Measurements from ENCODE around the gene NTRK3.

Gene NTRK3

DNA sequence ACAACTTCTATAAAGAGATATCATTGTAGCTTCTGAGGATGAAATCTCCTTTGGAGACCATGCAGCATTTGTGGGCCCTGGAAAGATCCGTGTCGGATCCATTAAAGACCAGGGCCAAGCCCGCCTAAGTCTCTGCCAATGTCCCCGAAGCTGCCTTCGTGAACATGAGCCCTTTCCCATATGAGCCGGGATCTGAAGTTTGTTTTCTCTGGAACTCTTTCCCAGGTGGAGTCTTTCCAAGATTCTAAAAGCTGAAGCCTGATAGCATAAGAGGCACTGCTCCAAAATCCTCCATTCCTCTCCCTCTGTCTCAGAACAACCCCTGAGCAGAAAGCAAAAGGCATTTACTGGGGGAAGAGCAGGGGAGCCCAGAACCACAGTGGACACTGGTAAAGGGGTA, 274.6 kb downstream of the NTRK3 start:
- DNase-seq (ENCODE audit: low read depth), result no peak

DNA sequence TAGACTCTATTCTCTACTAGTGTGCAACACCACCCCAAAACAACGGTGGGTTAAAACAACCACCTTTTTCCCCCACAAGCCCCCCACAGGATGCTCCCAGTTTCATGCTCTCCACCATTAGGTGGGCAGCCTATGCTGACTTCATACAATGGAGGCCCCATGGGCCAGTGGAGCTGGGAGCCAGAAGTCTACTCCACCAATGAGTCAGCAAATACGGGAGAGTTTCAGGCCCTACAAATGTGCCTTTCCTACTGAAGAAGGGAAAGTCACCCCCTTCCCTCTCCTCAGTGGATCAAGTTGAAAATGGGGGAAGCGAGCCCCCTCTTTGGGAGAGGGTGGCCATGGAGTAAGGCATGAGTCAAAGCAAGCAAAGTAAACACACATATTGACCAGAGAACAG, 278.6 kb downstream of the NTRK3 start:
- no peak for DNase-seq (ENCODE audit: low read depth)

DNA sequence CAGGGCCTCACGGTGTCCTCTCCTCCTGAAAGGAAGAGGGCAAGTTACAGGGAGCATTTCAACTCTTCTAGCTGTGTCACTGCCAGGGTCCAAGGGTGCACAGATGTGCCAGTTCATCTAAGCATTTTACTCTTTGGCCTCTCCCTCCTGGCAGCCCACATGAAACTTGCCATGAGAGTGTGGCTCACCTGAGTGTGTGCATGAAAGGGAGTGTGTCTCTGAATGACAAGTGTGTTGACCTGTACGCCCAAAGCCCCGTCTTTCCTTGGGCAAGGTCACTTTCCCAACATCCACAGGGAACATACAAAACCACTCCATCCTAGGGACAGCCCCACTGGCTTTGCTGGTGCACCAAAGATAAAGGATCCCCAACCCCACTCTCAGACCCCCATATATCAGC, 280.0 kb downstream of the NTRK3 start:
- no peak for DNase-seq (ENCODE audit: low read depth)

DNA sequence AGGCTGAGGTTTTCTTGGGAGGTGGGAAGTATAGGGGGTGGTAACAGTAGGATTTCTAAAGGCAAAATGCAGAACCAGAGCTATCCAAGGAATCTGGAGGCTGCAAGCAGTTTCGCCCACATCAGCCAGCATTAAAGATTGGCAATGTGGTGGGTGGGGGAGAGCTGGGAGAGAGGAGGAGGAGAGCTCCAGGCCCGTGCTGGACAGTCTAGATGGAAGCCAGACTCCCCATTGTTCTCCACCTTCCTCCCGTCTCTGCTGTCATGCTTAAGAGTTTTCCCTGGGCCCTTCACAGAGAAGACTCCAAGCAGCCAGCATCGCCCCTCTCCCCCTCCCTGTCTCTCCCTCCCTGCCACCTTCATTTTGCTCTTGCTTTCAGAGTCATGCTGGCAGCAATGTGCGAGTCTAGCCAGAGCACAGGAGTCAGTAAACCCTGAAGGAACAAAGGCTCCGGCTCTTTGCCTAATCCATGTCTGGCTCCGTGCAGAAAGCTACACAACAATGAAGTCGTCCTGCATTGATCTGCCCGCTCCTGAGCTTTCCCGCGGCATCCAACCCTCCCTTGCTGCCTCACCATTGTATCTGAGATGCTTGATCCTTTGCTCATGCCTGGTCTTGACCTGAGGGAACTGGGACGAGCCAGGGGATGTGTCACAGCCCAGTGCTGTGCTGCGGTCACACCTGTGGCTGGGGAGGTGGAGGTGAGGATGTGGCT, 282.9 kb downstream of the NTRK3 start:
- no peak for DNase-seq (ENCODE audit: low read depth)

DNA sequence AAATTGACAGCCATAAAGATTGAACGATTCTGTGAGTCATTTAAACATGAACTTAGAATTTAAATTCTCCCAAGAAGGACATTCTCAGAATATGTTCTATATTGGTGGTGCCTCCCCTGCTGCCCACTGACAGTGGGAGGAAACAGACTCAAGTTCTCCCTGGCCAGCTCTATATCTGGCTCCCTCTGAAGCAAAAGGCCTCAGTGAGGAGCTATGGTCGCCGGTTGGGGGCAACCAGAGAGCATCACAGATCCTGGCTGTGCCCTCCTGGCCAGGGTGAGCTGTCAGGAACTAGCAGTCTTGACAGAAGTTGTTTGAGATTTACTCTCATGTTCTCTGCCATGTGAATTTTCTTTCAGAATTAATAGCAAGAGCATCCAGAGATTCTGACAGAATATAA, 285.5 kb downstream of the NTRK3 start:
- no peak for DNase-seq (ENCODE audit: low read depth)

DNA sequence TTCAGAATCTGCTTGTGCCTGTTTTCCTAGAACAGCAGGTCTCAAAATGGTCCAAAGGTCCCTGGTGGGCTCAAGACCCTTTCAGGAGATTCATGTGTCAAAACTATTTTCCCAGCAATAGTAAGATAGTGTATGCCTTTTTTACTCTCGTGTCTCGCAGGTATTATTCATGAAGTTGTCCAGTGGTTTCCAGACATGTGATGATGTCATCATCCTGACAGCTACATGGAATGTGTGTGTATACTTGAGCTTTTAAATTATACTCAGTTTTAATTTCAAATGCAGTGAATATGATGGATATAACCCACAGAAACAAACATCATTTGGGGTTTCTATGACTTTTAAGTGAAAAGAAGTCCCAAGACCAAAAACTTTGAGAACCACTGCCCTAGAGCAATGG, 288.6 kb downstream of the NTRK3 start:
- DNase-seq (ENCODE audit: low read depth), result no peak

DNA sequence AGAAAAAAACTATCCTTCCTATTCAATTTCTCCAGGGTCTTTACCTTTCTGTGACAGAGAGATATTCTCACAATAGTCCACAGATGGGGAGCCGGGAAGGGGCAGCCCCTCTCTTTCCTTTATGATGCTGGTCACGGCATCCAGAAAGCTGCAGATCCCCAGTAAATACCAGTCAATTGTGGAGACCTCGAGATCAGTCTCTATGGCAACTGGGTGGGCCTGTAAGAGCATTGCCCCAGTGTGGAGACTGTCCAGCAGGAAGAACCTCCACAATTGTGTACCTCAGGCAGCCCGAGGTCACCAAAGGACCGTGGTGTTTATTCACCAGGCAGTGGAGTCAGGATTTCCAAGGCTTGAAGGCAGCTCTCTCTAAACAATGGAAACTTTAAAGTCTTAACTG, 291.2 kb downstream of the NTRK3 start:
- no peak for DNase-seq (ENCODE audit: low read depth)

DNA sequence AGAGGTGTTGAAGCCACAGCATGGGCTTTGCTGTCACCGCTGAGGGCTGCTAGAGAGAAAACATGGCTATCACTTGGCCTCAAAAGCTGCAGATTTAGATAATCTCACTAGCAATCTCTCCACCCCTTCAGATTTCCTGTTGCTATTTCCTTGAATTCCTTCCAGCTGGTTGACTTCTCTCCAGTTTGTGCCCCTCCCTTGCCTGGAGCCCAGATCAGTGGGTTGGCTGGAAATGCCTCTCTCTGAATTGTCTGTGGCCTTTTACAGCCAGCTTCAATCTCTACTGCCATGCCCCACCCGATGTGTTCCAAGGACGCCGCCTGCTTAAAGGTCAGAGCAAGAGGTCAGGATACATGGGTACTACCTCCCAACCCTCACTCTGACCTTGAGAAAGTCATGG, 294.1 kb downstream of the NTRK3 start:
- DNase-seq (ENCODE audit: low read depth), result no peak

DNA sequence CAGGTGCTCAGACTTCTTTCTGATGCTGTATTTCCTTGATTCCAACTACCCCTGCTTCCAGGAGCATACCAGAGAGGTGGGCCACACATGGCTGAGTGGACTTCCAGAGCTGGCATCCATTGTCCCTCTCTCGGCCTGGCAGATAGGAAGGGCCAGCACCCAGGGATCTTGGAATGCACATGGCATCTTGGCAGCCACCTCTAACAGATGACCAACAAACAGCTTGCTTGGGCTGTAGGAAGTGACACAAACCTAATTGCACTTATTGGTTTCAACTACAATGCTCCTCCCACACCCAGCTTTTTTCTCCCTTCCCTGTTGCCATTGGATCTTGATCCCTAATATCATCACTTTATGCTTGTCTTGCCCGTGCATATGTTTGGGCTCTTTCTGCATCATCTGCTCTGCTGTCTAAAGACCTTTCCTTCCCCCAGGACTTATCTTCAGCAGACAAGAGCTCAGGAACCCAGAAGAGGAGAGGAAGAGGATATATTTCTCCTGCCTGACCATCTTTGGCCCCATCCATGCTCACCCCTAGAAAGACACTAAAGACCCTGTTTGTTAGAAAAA, 294.6 kb downstream of the NTRK3 start:
- no peak for DNase-seq (ENCODE audit: low read depth)

DNA sequence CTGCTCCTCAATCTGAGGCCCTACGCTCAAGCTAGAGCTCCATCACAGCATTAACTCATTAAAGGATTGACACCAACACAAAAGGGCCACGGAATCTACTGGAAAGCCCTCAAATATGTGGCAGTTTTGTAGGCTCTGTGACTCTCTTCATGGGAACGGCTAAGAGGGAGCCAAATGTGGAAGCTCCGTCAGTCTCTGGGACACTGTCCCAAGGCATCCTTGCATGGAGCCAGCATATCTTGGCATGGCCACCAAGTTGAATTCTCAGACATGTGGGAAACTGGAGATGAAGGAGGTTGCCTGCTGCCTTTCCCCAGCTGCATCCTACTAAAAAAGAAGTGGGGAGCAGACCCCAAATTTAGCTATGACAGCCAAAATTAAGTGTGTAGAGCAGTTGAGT, 296.9 kb downstream of the NTRK3 start:
- DNase-seq (ENCODE audit: low read depth), result no peak

DNA sequence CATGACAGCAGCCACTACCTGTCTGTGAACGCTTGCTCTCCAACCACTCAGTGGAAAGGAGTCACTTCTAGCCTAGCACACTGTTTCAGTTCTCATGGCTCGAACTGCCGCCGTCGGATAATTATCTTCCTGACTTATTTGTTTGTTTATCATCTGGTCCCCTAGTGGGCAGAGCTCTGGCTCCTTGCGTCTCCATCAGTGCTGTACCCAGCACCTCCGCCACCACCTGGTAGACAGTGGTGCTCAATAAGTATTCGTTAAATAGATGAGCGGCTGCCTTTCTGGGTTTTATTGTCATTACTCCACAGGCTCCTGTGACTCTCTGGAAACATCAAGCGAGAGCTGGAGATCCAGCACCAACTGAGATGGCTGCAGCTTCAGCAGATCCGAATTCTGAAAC, 297.5 kb downstream of the NTRK3 start:
- DNase-seq (ENCODE audit: low read depth), result no peak

DNA sequence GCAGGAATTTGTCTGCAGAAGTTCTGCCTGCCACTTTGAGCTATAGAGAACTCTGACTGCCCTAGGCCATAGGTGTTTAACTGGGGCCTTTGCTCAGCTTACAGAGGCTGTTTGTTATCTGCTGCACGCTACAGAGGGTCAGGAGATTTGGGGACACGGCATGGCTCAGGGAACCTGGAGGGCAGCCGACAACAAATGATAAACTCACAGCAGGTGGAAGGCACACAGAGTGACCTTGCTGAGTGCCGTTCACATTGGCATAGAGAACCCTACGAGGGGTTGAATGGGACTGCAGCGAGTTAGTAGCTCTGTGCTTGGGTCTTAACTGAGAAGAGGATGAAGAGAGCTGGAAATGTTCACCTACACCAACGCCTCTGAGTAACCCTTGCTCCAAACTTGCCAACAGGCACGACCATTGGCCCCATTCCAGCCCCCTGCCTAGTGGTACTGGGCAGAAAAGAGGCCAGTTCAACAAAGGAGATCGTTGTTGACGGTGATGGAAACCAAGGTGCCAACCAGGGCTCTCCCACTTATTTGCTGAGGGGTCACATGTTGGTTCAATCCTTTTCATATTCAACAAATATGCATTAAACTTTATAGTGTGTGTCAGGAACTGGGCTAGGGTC, 301.1 kb downstream of the NTRK3 start:
- DNase-seq (ENCODE audit: low read depth), result no peak

DNA sequence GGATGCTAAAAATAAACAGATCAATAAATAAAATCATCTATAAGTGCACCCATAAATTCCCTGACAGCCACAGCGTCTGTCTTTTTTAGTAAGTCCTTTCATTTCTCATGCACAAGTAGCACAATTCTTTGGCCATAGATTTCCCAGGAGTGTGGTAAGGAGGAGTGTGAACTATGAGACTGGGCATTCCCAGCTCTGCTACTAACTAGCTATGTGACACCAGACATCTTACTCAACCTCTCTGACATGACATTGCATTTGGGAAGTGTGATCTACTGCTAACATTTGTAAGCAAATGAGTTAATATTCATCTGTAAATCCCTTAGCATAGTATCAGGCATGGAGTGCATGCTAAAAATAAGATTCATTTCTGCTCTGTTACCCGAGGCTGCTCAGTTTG, 301.7 kb downstream of the NTRK3 start:
- no peak for DNase-seq (ENCODE audit: low read depth)

DNA sequence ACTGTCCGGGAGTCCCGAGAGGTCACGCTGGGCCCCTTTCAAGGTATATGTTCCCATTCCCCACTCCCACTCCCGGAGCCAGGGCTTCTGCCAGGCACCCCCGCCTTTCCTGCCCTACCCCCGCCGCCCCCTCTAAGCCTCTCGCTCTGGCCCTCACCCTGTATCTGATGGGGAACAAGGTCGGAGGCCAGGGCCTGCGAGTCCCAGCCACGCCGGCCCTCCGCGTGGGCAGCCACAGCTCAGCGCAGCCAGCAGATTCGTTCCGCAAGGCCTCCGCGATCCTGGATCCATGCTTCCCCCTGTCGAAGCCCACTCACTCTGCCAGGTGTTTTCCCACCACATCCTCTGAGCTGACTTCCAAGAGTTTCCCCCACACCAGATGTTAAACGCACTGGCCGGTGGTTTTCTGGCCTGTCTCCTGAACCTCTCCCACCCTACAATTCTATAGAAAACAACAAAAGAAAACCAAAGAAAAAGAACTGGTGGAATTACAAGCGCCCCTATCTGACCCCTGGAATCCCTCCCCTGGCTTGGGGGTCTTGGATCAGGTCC, 303.7 kb downstream of the NTRK3 start:
- DNase-seq (ENCODE audit: low read depth), result no peak

DNA sequence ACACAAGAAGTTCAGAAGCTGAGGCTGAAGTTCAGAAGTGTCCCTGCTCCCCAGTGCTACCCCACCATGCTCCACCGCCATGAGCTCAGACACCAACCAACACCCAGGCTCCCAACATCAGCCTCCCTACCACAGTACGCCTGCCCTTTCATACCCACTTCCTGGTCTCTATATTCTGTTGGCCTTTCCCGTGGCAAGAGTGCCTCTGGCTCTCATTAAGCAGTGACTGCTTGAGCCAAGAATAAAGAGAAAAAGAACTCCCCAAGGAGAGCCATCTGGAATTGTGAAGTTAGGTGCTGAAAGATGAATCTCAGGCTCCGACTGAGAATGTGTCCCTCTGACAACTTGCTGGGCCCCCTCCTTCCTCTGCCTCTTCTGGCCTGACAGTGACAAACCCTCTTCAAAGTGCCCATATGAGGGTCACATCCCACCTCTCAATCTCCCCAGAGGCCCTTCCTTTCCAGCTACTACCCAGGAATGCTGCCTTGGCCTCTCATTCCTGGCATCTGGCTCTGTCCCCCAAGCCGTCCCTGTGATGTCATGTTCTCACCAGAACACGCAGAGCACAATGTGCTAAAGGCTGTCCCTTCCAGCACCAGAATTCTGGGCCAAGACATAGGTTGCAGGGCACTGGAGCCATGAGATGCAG, 306.8 kb downstream of the NTRK3 start:
- DNase-seq (ENCODE audit: low read depth), result no peak

DNA sequence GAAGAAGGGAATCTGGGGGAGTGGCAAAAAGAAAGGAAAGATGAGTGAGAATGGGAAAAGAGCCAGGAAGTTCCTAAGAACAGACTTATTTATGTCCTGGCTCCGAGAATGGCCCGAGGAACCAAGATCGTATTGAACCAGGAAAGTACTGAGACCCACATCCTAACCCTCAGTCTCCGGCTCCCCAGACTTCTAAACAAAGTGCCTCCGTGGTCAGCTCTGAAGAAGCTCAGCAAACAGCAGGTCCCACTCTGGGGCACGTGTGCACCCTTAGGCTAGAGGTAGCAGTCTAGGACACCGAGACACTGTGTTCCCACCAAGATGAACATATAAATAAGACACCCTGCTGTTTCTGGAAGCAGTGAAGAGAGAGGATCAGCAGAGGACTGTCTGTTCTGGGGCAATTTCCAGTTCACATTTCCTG, 307.4 kb downstream of the NTRK3 start:
- DNase-seq (ENCODE audit: low read depth), result no peak

DNA sequence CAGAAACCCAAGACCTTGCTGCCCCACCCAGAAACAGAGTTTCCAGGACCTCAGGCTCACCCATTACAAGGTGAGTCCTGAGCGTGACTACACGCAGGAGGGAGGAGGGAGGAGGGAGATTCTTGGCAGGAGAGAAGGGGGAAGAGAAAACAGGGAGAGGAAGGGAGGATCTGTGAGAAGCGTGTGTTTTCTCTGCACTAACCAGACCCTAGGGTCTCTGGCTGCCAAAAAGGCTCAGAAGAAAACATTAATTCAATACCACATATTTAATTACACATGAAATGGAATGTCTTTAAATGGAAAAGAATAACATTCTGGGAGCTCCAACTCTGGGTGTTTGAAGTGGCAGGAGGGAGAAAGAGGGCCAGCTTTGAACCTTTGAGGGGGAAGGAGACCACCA, 309.0 kb downstream of the NTRK3 start:
- no peak for DNase-seq (ENCODE audit: low read depth)

DNA sequence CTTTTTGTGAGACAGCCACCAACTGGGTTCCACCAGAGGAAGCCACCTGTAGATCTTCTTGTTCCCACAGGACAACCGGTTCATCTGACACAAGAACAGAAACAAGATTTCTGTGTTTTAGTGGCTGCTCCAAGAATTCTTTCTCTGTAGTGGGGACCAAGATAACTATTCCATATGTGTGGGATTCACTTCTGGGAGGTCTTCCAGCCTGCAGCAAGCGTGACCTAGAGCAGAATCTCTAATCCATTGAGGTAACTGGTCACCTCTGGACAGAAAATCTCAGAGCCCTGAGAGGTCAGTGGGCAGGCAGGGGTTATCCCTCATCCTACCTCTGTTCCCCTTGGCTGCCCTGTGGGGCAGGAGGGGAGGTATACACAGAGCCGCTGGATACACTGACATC, 311.3 kb downstream of the NTRK3 start:
- DNase-seq (ENCODE audit: low read depth), result no peak

DNA sequence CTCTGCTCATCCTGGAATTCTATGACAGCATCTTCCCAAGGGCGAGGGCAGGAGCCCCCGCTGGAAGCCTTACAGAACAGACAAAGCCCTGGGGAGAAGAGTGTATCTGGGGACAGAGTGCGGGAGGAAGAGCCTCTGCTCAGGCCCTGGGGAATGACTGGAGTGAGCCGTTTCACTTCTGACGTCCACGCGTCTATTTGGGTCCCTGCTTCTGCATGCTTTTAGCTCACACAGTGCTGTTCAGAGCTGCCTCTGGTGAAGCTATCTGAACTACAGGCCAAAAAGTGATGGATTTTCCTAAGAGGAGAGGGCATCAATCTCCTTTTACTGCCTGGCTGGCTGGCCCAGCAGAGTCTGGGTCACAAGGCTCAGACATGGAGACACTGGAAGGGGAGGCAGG, 311.8 kb downstream of the NTRK3 start:
- no peak for DNase-seq (ENCODE audit: low read depth)

DNA sequence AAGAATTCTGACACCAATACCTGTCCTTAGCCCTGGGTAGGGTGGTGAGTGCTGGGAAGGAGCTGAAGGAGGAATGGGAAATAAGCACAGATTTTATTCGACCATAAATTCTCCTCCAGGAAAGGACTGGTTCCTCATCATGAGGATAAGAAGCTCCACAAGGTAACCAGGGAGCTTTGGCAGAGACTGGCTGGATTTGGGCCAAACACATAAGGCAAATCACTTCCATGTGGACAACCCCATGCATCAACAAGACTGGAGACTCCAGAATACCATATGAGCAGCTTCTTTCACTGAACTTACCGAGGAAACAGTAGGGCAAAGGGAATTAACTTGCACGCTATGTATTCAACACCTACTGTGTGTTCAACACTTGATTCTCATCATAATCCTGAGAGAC, 312.5 kb downstream of the NTRK3 start:
- no peak for DNase-seq (ENCODE audit: low read depth)

DNA sequence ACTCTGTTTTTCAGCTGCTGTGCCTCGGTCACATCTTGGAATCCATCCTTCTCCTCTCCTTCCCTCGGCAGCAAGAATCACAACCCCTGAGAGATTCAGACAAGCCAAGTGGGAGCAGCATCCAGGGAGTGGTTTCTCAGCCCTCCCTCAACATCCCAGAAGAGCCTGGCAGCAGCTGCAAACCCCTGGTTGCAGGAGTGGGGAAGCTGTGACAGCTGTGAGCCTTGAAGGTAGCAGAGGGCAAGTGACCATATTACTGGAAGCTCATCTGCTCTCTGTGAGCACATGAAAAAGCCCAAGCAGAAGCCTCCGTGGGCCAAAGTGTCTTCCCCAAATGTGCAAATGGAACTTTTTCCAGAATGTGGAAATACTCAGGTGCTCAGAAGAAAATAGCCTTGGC, 312.9 kb downstream of the NTRK3 start:
- no peak for DNase-seq (ENCODE audit: low read depth)

DNA sequence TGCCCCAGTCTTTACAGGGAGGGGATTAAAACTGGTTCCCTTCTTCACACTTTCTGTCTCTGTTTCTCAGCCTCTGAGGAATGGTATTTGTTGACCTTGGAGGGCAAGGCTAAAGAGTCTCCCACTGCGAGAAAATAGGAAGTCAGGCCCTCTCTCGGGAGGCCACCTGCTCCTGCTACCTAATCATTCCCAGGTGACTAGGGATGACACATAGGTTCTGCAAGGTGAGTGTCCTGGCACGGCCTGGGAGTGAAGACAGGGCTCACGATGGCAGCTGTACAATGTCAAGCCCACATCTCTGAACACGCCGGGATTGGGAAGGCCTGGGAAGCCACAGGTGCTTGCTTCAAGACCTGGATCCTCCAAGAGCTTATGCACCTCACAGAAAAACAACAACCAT, 314.2 kb downstream of the NTRK3 start:
- DNase-seq (ENCODE audit: low read depth), result no peak

DNA sequence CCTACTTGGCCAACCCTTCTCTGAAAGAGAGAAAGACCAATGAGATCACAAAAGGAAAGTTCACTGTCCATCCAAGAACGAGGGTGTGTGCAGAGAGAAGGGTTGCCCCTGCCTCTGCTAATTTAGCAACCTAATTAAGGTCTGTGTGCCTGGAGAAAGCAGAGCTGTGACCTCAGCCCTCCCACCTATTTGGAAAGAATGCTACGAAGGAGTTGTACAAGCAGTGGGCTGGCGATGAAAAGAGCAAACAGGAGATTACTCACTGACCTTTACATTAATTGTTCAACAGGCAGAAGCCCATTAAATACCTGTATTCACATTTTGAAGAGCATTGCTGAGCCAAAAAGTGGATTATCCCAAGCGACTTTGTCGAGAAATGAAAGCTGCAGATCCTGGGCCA, 314.9 kb downstream of the NTRK3 start:
- DNase-seq (ENCODE audit: low read depth), result no peak

Measured in stimulated activated CD8-positive, alpha-beta memory T cell treated with anti-CD3 and anti-CD28 coated beads, Interleukin-7, amount 100 ng/mL, for 24 hours (primary cell).